ENCODE measurements around the gene TSHZ2. TPM values are rescaled to one million over a fixed set of nuclear protein-coding genes. Genes with fewer than 3 reads are reported as not detected.

The TSHZ2 gene
- total and polyA plus RNA-seq, 2 donors (not counting 3 experiments of a cell fraction or from before 2014, with no cell fraction given) = not detected

DNA sequence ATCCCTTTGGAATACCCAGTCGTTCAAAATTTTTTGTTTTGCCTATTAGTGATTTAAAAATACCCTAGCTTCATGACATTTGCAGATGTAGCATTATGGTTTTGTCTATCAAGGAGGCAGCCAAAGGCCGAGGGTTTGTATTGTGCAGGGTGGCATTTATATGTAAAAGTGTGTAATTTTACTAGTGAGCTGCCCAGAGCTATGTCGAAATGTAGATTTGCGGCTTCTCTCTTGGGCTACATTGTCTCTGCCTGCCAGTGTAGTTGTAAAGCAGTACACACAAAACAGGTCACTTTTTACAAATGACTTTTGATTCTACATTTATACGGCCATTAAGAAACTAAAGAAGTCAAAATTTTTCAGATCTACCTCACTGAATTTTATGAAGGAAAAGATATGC lies 87.7 kb downstream of the TSHZ2 start:
- no peaks in the 10 kb centered on the region for H4K20me1 ChIP-seq (replicated peaks; ENCODE audit: control insufficient read depth, extremely low read depth, insufficient read depth, low read length)
- BruUV-seq (replicated peaks) = no TSS peak
- no peaks in the 10 kb centered on the region for H3K4me1 ChIP-seq (ENCODE audit: control insufficient read depth, extremely low read depth, insufficient read depth, low read length)
- no peaks in the 10 kb centered on the region for H3K27me3 ChIP-seq (ENCODE audit: control insufficient read depth in 2 of 2, insufficient read depth in 2 of 2, low read length in 2 of 2)
- H3K4me2 ChIP-seq (ENCODE audit: insufficient read depth, low read length) = no peak overlapping the region
- POLR2A ChIA-PET = no interaction called here
- H3K27ac ChIP-seq (ENCODE audit: insufficient read depth, low read depth, low read length) = no peak overlapping the region
- no peaks in the 10 kb centered on the region for H3K36me3 ChIP-seq (ENCODE audit: control insufficient read depth in 2 of 2, extremely low read depth in 1 of 2, insufficient read depth in 2 of 2, low read length in 2 of 2)
- no peak overlapping the region for H3K4me3 ChIP-seq (replicated peaks in 1 of 3; ENCODE audit: insufficient read depth in 1 of 3, low read depth in 1 of 3, low read length in 3 of 3)
- CTCF ChIA-PET = no interaction called here
- FAIRE-seq (no peak), DNase-seq (ENCODE audit: low read depth, low spot score) (no peak)
- H3K9ac ChIP-seq (replicated peaks; ENCODE audit: extremely low read depth, insufficient read depth, low read length) = no peak overlapping the region
- no peak overlapping the region for H2AFZ ChIP-seq (ENCODE audit: low read depth, low read length)
- no peaks in the 10 kb centered on the region for H3K79me2 ChIP-seq (ENCODE audit: control insufficient read depth, insufficient read depth, low read length)
- no peaks in the 10 kb centered on the region for H3K9me1 ChIP-seq (replicated peaks; ENCODE audit: control insufficient read depth, extremely low read depth, insufficient read depth, low read length)
- no peaks in the 10 kb centered on the region for H3K9me3 ChIP-seq (replicated peaks; ENCODE audit: control insufficient read depth, insufficient read depth, low read length)
- TF ChIP-seq EZH2 (IDR thresholded peaks at IDR 0.05; ENCODE audit: borderline replicate concordance, low read depth, low read length, severe bottlenecking) (no peak), JUN (IDR thresholded peaks at IDR 0.05; ENCODE audit: borderline replicate concordance, insufficient read depth, insufficient read length, low read depth) (no peak), POLR2A (IDR thresholded peaks at IDR 0.05; ENCODE audit: low read depth, low read length) (no peak), CTCF (IDR thresholded peaks at IDR 0.05; ENCODE audit: extremely low read depth in 1 of 2, insufficient read depth in 1 of 2, low read depth in 1 of 2, low read length in 2 of 2) (no peak), MYC (IDR thresholded peaks at IDR 0.05; ENCODE audit: low read depth, low read length) (no peak), POLR2AphosphoS5 (IDR thresholded peaks at IDR 0.05; ENCODE audit: insufficient read depth, low read depth, low read length) (no peak), GATA2 (IDR thresholded peaks at IDR 0.05; ENCODE audit: insufficient read depth, insufficient read length, low read depth, low read length) (no peak)
- intact Hi-C loops (cut with micrococcal nuclease) (no loop called here), dilution Hi-C loops (cut with MboI; ENCODE audit: extremely low pct_ligation_motif_present, low sequenced_read_pairs) (no loop called here)
